ENCODE measurements around the gene FNDC5. TPM values are rescaled to one million over a fixed set of nuclear protein-coding genes. Genes with fewer than 3 reads are reported as not detected.

FNDC5 gene
- total RNA-seq (2016; rRNA removed; fragmentation: Illumina TruSeq; extraction: Trizol) (1.6 and 3.1 TPM in 2 replicates), polyA plus RNA-seq (2011; rRNA removed) (1.0 and 1.4 TPM in 2 replicates), polyA minus RNA-seq (2011; rRNA and poly(A)+ RNA removed; ENCODE audit: low replicate concordance) (0.78 TPM in 1 of 2 replicates, not detected in the other), Bru-seq, nascent RNA (percentile 23 among the genes with signal in this experiment), BruChase-seq, experiment 1, labeled RNA remaining after a 6-hour chase (percentile 32 among the genes with signal in this experiment), BruChase-seq, experiment 2, labeled RNA remaining after a 2-hour chase (percentile 25 among the genes with signal in this experiment)
- 2.6 and 2.8 TPM in 2 replicates for total RNA-seq (2016; cell fraction: cytosol; rRNA removed; fragmentation: Illumina TruSeq; extraction: Trizol; ENCODE audit: low read depth)
- 1.6 and 2.6 TPM in 2 replicates for total RNA-seq (2016; cell fraction: insoluble cytoplasmic fraction; rRNA removed; fragmentation: Illumina TruSeq; extraction: Trizol)
- 5.4 and 6.4 TPM in 2 replicates for total RNA-seq (2016; cell fraction: membrane; rRNA removed; fragmentation: Illumina TruSeq; extraction: Trizol)
- 1.3 and 2.2 TPM in 2 replicates for total RNA-seq (2016; cell fraction: nucleus; rRNA removed; fragmentation: Illumina TruSeq; extraction: Trizol)
- 0.60 and 1.0 TPM in 2 replicates for polyA plus RNA-seq (2011; cell fraction: cytosol; rRNA removed)
- 1.8 and 2.0 TPM in 2 replicates for polyA plus RNA-seq (2011; cell fraction: nucleus; rRNA removed)
- polyA plus RNA-seq (2012): 0.46 and 0.56 TPM in 2 replicates
- 4.2 and 5.7 TPM in 2 replicates for polyA plus RNA-seq (2016; cell fraction: cytosol; fragmentation: Illumina TruSeq; extraction: Trizol; ENCODE audit: low read depth)
- polyA plus RNA-seq (2016; cell fraction: insoluble cytoplasmic fraction; fragmentation: Illumina TruSeq; extraction: Trizol; ENCODE audit: low read depth): 1.4 and 1.8 TPM in 2 replicates
- 5.2 and 5.9 TPM in 2 replicates for polyA plus RNA-seq (2016; cell fraction: membrane; fragmentation: Illumina TruSeq; extraction: Trizol; ENCODE audit: low read depth)
- polyA plus RNA-seq (2016; cell fraction: nucleus; fragmentation: Illumina TruSeq; extraction: Trizol; ENCODE audit: insufficient read depth, low read depth): 2.1 and 4.0 TPM in 2 replicates
- 0.88 TPM in 1 of 2 replicates, not detected in the other for polyA minus RNA-seq (2011; cell fraction: cytosol; rRNA and poly(A)+ RNA removed)
- 0.62 TPM in 1 of 2 replicates, not detected in the other for polyA minus RNA-seq (2011; cell fraction: nucleus; rRNA and poly(A)+ RNA removed)
- long read RNA-seq, experiment 1: 0 reads
- long read RNA-seq, experiment 2: 0 reads

DNA sequence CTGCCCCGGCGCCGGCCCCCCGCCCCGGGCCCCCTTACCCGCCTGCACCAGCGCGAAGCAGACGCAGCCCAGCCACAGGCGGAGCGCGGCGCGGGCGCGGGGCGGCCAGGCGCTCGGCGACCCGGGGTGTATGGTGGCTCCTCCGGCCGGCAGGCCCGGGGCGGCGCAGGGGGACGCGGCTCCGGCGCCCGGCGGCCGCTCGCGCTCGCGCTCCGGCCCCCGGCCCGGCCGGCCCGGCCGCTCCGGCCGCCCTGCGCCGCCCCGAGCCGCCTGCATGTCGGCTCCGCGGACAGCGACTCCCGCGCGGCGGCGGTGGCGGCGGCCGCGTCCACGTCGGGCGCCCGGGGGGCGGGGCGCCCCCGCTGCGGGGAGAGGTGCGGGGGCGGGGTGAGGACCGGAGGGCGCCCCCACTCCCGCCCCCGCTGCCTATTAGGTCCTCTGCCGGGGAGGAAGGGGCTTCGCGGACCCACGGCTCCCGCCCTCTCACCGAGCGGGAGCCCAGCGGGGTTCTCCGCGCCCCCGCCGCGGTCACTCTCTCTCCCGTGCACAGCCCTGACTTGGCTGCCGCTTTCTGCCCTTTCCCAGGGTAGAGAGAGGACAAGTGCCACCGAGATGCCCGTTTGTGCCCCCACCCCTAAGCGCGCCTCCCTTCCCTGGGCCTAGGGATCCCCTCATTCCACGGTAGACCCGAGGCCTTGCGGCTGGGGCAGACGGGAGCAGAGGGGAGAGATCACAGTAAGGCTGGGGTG is at the start of gene FNDC5:
TSS of gene FNDC5 (minus strand) at position 298 of the 749 bp plus-strand sequence.
- ChIA-PET CTCF (ENCODE audit: low intra/inter-chr PET ratio, low total read pairs) (no interaction called here), POLR2A (no interaction called here)
- H3K36me3 ChIP-seq (replicated peaks in 1 of 2; ENCODE audit: control insufficient read depth in 1 of 2, insufficient read depth in 2 of 2, low read length in 2 of 2): no peaks in the 10 kb centered on the region
- in situ Hi-C loops (cut with HindIII; ENCODE audit: extremely low pct_ligation_motif_present, low pct_unique_long_range_greater_than_20kb): loop anchor here (10.0 kb wide), 1 partner anchor 46 kb away; no protein-coding TSS in a partner anchor
- DNase-seq (ENCODE audit: low spot score) (no peak), FAIRE-seq (no peak), ATAC-seq (peak; percentile 67)
- intact Hi-C loops (cut with micrococcal nuclease; ENCODE audit: unreplicated experiment): loop anchor here (5.0 to 10.0 kb wide), 3 partner anchors 53 to 348 kb away; partner anchors contain the start of genes S100PBP and YARS1
- peak within 1 kb of the TSS; percentile 97 for H3K4me2 ChIP-seq (ENCODE audit: low read depth, low read length)
- no TSS peak for BruUV-seq (replicated peaks)
- H4K20me1 ChIP-seq (ENCODE audit: insufficient read depth, low read length): peaks cover 5% of the 10 kb centered on the region
- WGBS (ENCODE audit: low lambda C conversion rate): 4% methylated on average over 20 of the region's 99 CpGs
- peak within 1 kb of the TSS; percentile 58 to 78 (median 59) for H3K4me3 ChIP-seq (replicated peaks in 1 of 3; ENCODE audit: insufficient read depth in 1 of 3, low read depth in 2 of 3, low read length in 3 of 3)
- peak within 1 kb of the TSS; percentile 42 for H2AFZ ChIP-seq (ENCODE audit: low read length)
- H3K4me1 ChIP-seq (ENCODE audit: insufficient read depth, low read length): peaks cover 26% of the 10 kb centered on the region
- no peaks in the 10 kb centered on the region for H3K9me3 ChIP-seq (ENCODE audit: low read length)
- peak within 1 kb of the TSS; percentile 41; the same call in 1 of the 2 replicates for H3K9ac ChIP-seq (ENCODE audit: insufficient read depth, low read depth, low read length)
- H3K79me2 ChIP-seq (ENCODE audit: insufficient read depth, low read length): no peaks in the 10 kb centered on the region
- H3K27me3 ChIP-seq (ENCODE audit: control insufficient read depth in 1 of 2, insufficient read depth in 2 of 2, low read length in 2 of 2): peaks cover 0 to 19% of the 10 kb centered on the region in 2 experiments; a peak in 3 of 5 replicates
- no peak within 1 kb of the TSS for H3K27ac ChIP-seq (ENCODE audit: extremely low read length, insufficient read depth, low read length)
- TF ChIP-seq, protein P1, sequence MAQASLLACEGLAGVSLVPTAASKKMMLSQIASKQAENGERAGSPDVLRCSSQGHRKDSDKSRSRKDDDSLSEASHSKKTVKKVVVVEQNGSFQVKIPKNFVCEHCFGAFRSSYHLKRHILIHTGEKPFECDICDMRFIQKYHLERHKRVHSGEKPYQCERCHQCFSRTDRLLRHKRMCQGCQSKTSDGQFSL (CRISPR knock-in tag; IDR thresholded peaks at IDR 0.05): no peak
- TF ChIP-seq, protein P2, sequence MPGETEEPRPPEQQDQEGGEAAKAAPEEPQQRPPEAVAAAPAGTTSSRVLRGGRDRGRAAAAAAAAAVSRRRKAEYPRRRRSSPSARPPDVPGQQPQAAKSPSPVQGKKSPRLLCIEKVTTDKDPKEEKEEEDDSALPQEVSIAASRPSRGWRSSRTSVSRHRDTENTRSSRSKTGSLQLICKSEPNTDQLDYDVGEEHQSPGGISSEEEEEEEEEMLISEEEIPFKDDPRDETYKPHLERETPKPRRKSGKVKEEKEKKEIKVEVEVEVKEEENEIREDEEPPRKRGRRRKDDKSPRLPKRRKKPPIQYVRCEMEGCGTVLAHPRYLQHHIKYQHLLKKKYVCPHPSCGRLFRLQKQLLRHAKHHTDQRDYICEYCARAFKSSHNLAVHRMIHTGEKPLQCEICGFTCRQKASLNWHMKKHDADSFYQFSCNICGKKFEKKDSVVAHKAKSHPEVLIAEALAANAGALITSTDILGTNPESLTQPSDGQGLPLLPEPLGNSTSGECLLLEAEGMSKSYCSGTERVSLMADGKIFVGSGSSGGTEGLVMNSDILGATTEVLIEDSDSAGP (CRISPR knock-in tag; IDR thresholded peaks at IDR 0.05; ENCODE audit: borderline replicate concordance): peak; percentile 33; the same call in 1 of the 2 replicates
- TF ChIP-seq ZNF777 (CRISPR knock-in tag; IDR thresholded peaks at IDR 0.05): no peak
- TF ChIP-seq POLR2A (IDR thresholded peaks at IDR 0.05; ENCODE audit: insufficient read depth in 1 of 2, low read depth in 2 of 2, low read length in 2 of 2): no peak
- TF ChIP-seq, protein P3, sequence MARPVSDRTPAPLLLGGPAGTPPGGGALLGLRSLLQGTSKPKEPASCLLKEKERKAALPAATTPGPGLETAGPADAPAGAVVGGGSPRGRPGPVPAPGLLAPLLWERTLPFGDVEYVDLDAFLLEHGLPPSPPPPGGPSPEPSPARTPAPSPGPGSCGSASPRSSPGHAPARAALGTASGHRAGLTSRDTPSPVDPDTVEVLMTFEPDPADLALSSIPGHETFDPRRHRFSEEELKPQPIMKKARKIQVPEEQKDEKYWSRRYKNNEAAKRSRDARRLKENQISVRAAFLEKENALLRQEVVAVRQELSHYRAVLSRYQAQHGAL (CRISPR knock-in tag; IDR thresholded peaks at IDR 0.05; ENCODE audit: not compliant biosample characterization): no peak
- TF ChIP-seq, protein P4, sequence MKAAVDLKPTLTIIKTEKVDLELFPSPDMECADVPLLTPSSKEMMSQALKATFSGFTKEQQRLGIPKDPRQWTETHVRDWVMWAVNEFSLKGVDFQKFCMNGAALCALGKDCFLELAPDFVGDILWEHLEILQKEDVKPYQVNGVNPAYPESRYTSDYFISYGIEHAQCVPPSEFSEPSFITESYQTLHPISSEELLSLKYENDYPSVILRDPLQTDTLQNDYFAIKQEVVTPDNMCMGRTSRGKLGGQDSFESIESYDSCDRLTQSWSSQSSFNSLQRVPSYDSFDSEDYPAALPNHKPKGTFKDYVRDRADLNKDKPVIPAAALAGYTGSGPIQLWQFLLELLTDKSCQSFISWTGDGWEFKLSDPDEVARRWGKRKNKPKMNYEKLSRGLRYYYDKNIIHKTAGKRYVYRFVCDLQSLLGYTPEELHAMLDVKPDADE (CRISPR knock-in tag; IDR thresholded peaks at IDR 0.05): no peak
- no peak for TF ChIP-seq HES4 (CRISPR knock-in tag; IDR thresholded peaks at IDR 0.05; ENCODE audit: borderline replicate concordance)
- no peak for TF ChIP-seq RXRB (CRISPR knock-in tag; IDR thresholded peaks at IDR 0.05; ENCODE audit: borderline replicate concordance)
- TF ChIP-seq ZSCAN31 (CRISPR knock-in tag; IDR thresholded peaks at IDR 0.05; ENCODE audit: low read depth): 0 out of 2 replicates have a peak, but pooled peaks have one; percentile 10
- TF ChIP-seq ZNF292 (CRISPR knock-in tag; IDR thresholded peaks at IDR 0.05; ENCODE audit: borderline replicate concordance, low read depth): no peak
